Measurements from ENCODE around the gene DCLRE1C.
A peak's percentile ranks its signal among the peaks of the same experiment; 100 is the strongest.
"Not testable (repeated sequence)": the region's sequence is repeated elsewhere in the genome, so short reads cannot be mapped to it uniquely, and the experiment has no call there.

DCLRE1C gene

GRCh38 chr10:14954001-14954770 is at the start of gene DCLRE1C:
DCLRE1C (minus strand) TSS chr10:14954096; CDS start chr10:14954010, 86 bp downstream.
- DNase-seq (ENCODE audit: low spot score): peak; percentile 86

- DNase-seq (ENCODE audit: low spot score): no peak
Measured at GRCh38 chr10:14995964-14996565, 42.2 kb upstream of the DCLRE1C start.

- not testable (repeated sequence) for DNase-seq (ENCODE audit: low spot score)
Measured at GRCh38 chr10:14993500-14994455, 39.9 kb upstream of the DCLRE1C start.

- DNase-seq (ENCODE audit: low spot score): not testable (repeated sequence)
Measured at GRCh38 chr10:14992336-14992735, 38.4 kb upstream of the DCLRE1C start.

- DNase-seq (ENCODE audit: low spot score): not testable (repeated sequence)
Measured at GRCh38 chr10:14991035-14991749, 37.3 kb upstream of the DCLRE1C start.

- DNase-seq (ENCODE audit: low spot score): not testable (repeated sequence)
Measured at GRCh38 chr10:14989552-14989951, 35.7 kb upstream of the DCLRE1C start.

GRCh38 chr10:14982744-14983143 is 28.8 kb upstream of the DCLRE1C start:
- no peak for DNase-seq (ENCODE audit: low spot score)

- DNase-seq (ENCODE audit: low spot score): no peak
Measured at GRCh38 chr10:14975672-14976273, 21.9 kb upstream of the DCLRE1C start.

- DNase-seq (ENCODE audit: low spot score): not testable (repeated sequence)
Measured at GRCh38 chr10:14974153-14974998, 20.5 kb upstream of the DCLRE1C start.

- no peak for DNase-seq (ENCODE audit: low spot score)
Measured at GRCh38 chr10:14971867-14972448, 18.1 kb upstream of the DCLRE1C start.

- no peak for DNase-seq (ENCODE audit: low spot score)
Measured at GRCh38 chr10:14967897-14968296, 14.0 kb upstream of the DCLRE1C start.

GRCh38 chr10:14959221-14960057 is 5.5 kb upstream of the DCLRE1C start, which contains the start of gene MEIG1:
MEIG1 (plus strand) TSS chr10:14959388; CDS start chr10:14966469, 7,081 bp downstream.
- DNase-seq (ENCODE audit: low spot score): peak; percentile 86

GRCh38 chr10:14958872-14959220 is 5.0 kb upstream of the DCLRE1C start:
- DNase-seq (ENCODE audit: low spot score): no peak

- no peak for DNase-seq (ENCODE audit: low spot score)
Measured at GRCh38 chr10:14954934-14955333, 1.0 kb upstream of the DCLRE1C start.

- DNase-seq (ENCODE audit: low spot score): peak; percentile 28
Measured at GRCh38 chr10:14953424-14954000, 384 bp downstream of the DCLRE1C start.

- DNase-seq (ENCODE audit: low spot score): no peak
Measured at GRCh38 chr10:14952851-14953423, 959 bp downstream of the DCLRE1C start.

GRCh38 chr10:14949291-14949690 is 4.6 kb downstream of the DCLRE1C start:
- no peak for DNase-seq (ENCODE audit: low spot score)

- DNase-seq (ENCODE audit: low spot score): no peak
Measured at GRCh38 chr10:14947268-14947667, 6.6 kb downstream of the DCLRE1C start.

All from hematopoietic multipotent progenitor cell treated with erythropoietin and hydrocortisone succinate and interleukin-3 and kit ligand, for 15 days (in vitro differentiated cells).